IPS-15b (cell line): ENCODE data around the gene PPP4R4.

Source experiments
- H3K27me3 ChIP-seq: one replicate; pipeline ENCODE4 v1.6.1; 2013; ENCODE audit warnings: low read length; ENCODE audit not compliant: control insufficient read depth, insufficient read depth
- H3K36me3 ChIP-seq: one replicate; pipeline ENCODE4 v1.6.1; 2013; ENCODE audit warnings: low read length; ENCODE audit not compliant: control insufficient read depth, insufficient read depth
- H3K4me1 ChIP-seq: one replicate; pipeline ENCODE4 v1.6.1; 2013; ENCODE audit warnings: mild to moderate bottlenecking, low read length; ENCODE audit not compliant: control insufficient read depth, insufficient read depth
- H3K4me3 ChIP-seq: one replicate; pipeline ENCODE4 v1.5.1; 2013; ENCODE audit warnings: low read depth, low read length
- H3K9ac ChIP-seq: one replicate; pipeline ENCODE4 v1.6.1; 2013; ENCODE audit warnings: low read depth, mild to moderate bottlenecking, low read length
- H3K9me3 ChIP-seq: one replicate; pipeline ENCODE4 v1.6.1; 2013; ENCODE audit warnings: mild to moderate bottlenecking, low read length; ENCODE audit not compliant: control insufficient read depth, insufficient read depth

PPP4R4 gene

DNA sequence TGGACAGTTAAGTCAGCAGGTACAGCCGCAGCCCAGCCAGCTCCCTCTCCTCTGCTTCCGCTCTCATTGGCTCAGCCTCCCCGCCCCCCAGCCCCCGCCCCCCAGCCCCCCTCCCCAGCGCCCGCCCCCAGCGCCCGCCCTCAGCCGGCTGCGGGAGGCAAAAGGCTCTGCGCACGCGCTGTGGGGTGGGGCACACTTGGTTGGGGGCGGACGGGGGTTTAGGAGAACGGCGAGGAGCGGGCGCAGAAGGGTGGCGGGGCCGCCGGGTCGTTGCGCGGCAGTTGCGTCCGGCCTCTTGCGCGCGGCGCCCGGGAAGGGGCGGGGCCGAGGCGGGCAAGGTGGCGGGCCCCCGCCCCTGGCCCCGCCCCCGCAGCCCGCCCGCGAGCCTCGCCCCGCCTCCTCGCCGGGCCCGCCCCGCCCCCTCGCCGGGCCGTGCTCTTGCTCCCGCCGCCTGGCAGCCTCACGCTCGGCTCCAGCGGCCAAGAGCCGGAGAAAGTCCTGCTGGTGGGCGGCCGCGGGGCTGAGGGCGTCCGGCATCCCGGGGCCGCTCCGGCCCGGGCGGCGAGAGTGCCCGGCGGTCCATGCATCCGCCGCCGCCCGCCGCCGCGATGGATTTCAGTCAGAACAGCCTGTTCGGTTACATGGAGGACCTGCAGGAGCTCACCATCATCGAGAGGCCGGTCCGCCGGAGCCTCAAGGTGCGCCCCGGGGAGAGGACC, at the start of gene PPP4R4:
Gene PPP4R4 (plus strand): TSS at position 438 of the 719 bp plus-strand sequence. CDS start 144 bp downstream, at position 582.
- peaks cover 33% of the 10 kb centered on the region for H3K27me3 ChIP-seq
- H3K4me1 ChIP-seq, result peaks cover 5% of the 10 kb centered on the region
- peak within 1 kb of the TSS; percentile 73 for H3K4me3 ChIP-seq
- no peaks in the 10 kb centered on the region for H3K36me3 ChIP-seq
- H3K9me3 ChIP-seq, result no peaks in the 10 kb centered on the region
- peak within 1 kb of the TSS; percentile 16 for H3K9ac ChIP-seq

- Histone ChIP-seq H3K36me3 (no peaks in the 10 kb centered on the region), H3K4me3 (no peak overlapping the region), H3K9ac (no peak overlapping the region), H3K9me3 (no peaks in the 10 kb centered on the region), H3K4me1 (no peaks in the 10 kb centered on the region), H3K27me3 (peaks cover 3% of the 10 kb centered on the region)
Observed at GRCh38 chr14:94124582-94125377, 49.3 kb upstream of the PPP4R4 start.

DNA sequence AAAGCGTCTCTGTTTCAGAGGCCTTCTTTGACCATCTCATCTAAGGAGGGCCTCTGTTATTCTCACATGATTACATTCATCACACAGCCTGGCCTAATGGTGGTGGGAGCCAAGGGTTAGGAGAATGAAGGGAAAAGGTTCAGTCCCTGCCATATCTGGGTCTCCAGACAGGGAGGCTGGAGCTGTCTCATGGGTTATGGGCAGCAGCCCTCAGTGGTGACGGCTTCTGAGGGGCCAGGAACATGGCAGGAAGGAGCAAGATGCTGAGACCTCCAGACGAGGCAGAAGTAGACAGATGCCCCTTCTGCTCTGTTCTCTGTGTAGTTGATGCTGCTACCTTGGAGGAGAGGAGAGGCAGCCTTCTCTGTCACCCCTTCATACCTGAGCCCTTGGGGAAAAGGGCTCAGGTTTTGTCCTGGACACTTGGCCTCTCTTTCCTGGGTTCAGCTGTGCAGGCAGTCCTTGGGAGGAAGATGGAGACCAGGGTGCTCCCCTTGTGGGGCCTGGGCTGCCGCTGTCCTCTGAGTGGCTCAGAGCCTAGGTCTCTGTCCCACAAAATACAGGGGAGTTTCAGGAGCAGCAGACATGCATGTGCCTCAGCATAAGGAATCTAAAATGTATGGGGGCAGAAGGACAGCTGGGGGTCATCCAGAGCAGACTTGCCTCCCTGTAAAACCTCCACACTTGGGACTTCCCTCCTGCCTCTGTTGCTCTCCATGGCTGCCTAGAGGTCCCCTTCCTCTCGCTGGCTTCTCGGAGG, 48.3 kb upstream of the PPP4R4 start:
- Histone ChIP-seq H3K4me1 (no peaks in the 10 kb centered on the region), H3K9ac (no peak overlapping the region), H3K4me3 (no peak overlapping the region), H3K27me3 (peaks cover 3% of the 10 kb centered on the region), H3K9me3 (no peaks in the 10 kb centered on the region), H3K36me3 (no peaks in the 10 kb centered on the region)

GRCh38 chr14:94126419-94126677, 47.8 kb upstream of the PPP4R4 start:
- Histone ChIP-seq H3K9me3 (no peaks in the 10 kb centered on the region), H3K27me3 (peaks cover 3% of the 10 kb centered on the region), H3K4me3 (no peak overlapping the region), H3K36me3 (no peaks in the 10 kb centered on the region), H3K4me1 (no peaks in the 10 kb centered on the region), H3K9ac (no peak overlapping the region)

DNA sequence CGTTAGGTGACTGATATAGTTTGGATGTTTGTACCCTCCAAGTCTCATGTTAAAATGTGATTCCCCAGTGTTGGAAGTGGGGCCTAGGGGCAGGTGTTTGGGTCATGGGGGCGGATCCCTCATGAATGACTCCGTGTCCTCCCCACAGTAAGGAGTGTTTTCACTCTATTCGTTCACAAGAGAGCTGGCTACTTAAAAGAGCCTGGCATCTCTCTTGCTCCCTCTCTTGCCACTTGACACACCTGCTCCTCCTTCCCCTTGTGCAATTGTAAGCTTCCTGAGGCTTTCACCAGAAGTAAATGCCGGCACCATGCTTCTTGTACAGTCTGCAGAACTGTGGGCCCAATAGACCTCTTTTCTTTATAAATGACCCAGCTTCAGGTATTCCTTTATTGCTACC, 47.3 kb upstream of the PPP4R4 start:
- Histone ChIP-seq H3K36me3 (no peaks in the 10 kb centered on the region), H3K9me3 (no peaks in the 10 kb centered on the region), H3K9ac (no peak overlapping the region), H3K4me3 (no peak overlapping the region), H3K4me1 (no peaks in the 10 kb centered on the region), H3K27me3 (peaks cover 3% of the 10 kb centered on the region)

GRCh38 chr14:94127330-94127729, 46.8 kb upstream of the PPP4R4 start:
- Histone ChIP-seq H3K4me1 (no peaks in the 10 kb centered on the region), H3K9me3 (no peaks in the 10 kb centered on the region), H3K9ac (no peak overlapping the region), H3K36me3 (no peaks in the 10 kb centered on the region), H3K27me3 (peaks cover 3% of the 10 kb centered on the region), H3K4me3 (no peak overlapping the region)

DNA sequence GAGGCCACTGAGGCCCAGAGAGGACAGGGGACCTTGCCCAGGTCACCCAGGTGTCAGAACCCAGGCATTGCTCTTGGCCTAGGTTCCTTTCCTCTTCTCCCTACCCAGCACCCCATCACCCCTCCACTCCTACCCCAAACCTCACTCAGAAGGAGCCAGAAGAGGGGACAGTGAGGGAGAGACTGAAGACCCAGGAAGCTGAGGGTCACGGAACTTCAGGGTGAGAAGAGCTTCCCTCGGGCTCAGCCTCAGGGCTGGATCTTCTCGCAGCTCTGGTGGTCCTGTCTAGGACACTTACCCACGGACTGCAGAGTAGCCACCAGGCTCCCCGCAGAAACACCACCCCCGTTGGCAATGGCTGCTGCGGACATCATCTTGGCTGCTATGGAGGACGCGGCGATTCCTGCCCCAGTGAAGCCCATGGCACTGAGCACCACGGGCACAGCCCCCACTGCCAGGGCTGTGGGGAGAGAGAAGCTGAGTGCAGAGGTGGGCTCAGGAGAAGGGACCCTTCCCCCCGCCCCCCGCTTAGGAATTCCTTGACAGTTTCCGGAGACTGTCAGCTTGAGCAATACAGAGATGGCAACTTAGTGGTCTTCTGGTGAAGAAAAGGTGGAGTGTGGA, 45.8 kb upstream of the PPP4R4 start:
- Histone ChIP-seq H3K36me3 (no peaks in the 10 kb centered on the region), H3K9me3 (no peaks in the 10 kb centered on the region), H3K9ac (no peak overlapping the region), H3K4me3 (peak overlapping the region; percentile 67), H3K27me3 (peaks cover 3% of the 10 kb centered on the region), H3K4me1 (no peaks in the 10 kb centered on the region)

DNA sequence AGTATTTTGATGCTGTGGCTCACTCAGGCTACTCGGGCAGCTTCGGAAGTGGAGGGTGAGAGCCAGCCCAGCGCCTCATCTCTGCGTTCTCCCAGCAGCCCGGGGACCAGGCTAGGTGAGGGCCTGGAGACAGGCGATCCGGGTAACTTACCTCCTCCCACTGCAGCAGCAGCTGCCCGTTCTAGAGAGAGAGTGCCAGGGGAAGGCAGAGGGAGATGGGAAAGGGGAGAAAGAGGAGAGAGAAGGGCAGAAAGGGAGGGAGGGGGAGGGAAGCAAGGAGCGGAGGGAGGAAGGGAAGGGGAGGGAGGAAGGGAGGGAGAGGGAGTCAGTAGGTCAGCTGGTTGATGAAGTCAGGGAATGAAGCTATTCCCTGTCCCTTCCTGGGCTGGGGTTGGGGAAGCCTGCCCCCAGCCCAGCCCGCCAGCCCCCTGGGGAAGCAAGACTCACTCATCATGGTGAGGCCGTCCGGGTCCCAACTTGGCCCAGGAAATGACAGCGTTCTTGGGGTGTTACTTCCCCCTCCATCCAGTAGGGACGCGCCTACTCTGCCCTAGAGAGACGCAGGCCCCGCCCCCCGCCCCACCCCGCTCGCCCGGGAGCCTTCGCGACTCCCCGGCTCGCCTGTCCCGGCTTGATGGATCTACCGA, 44.9 kb upstream of the PPP4R4 start, which contains the start of gene IFI27L2:
Gene IFI27L2 (minus strand): TSS at position 494 of the 647 bp plus-strand sequence. CDS start 40 bp downstream, at position 454.
- no peaks in the 10 kb centered on the region for H3K4me1 ChIP-seq
- H3K9ac ChIP-seq, result peak within 1 kb of the TSS; percentile 26
- H3K4me3 ChIP-seq, result peak within 1 kb of the TSS; percentile 67
- H3K9me3 ChIP-seq, result no peaks in the 10 kb centered on the region
- H3K27me3 ChIP-seq, result peaks cover 3% of the 10 kb centered on the region
- no peaks in the 10 kb centered on the region for H3K36me3 ChIP-seq

DNA sequence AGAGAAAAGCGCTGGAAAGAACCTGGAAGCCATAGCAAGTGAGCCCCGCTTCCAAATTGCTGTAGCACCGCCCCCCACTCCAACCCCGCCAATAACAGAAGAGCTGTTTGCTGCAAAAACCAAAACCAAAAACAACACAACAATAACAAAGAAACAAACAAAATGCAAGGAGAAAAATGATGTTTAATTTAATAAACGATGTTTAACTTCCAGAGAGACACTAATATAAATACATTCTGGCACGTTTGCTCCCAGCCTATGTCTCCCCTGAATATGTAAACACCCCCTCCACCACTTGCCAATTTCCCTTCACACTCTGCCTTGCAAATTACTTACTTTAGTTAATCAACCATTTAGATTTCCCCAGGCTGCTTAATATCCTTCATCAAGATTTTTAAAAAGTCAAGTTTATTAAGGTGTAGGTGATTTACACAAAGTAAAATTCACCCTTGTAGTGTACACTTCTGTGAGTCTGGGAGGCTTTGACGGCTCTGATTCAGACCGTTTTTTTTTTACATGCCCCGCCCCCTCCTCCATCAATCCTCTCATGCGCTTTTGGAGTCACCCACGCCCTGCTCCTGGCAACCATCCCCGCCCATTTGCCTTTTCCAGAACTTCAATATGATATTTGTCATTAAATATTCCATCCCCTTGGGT, 44.2 kb upstream of the PPP4R4 start:
- Histone ChIP-seq H3K9ac (no peak overlapping the region), H3K36me3 (no peaks in the 10 kb centered on the region), H3K4me1 (no peaks in the 10 kb centered on the region), H3K4me3 (peak overlapping the region; percentile 62), H3K27me3 (peaks cover 3% of the 10 kb centered on the region), H3K9me3 (no peaks in the 10 kb centered on the region)

- no peaks in the 10 kb centered on the region for H3K4me1 ChIP-seq
- no peaks in the 10 kb centered on the region for H3K9me3 ChIP-seq
- no peak overlapping the region for H3K4me3 ChIP-seq
- H3K27me3 ChIP-seq, result peaks cover 6% of the 10 kb centered on the region
- H3K9ac ChIP-seq, result no peak overlapping the region
- no peaks in the 10 kb centered on the region for H3K36me3 ChIP-seq
Observed at GRCh38 chr14:94132285-94132887, 41.7 kb upstream of the PPP4R4 start.
